Testis (tissue), 2 donors: Measurements from ENCODE around the gene EHHADH.

Experiments used
- CTCF ChIP-seq, 3 experiments: fragments of 450-650 bp in 2 of 3; fragments of 200-600 bp in 1 of 3; sonication (generic) in 1 of 3; IDR thresholded peaks; one replicate each; pipeline ENCODE4 v1.5.1; 2016 to 2019; ENCODE audit warnings: antibody characterized with exemption in 3 of 3, mild to moderate bottlenecking in 2 of 3, moderate library complexity in 1 of 3
- POLR2A ChIP-seq: fragments of 450-650 bp; IDR thresholded peaks from one replicate; pipeline ENCODE4 v1.6.1; 2017; ENCODE audit warnings: antibody characterized with exemption, mild to moderate bottlenecking, moderate library complexity

GRCh38 chr3:185162634-185163033 lies 91.2 kb downstream of the EHHADH start:
- no peak for TF ChIP-seq CTCF (IDR thresholded peaks at IDR 0.05)
- no peak for TF ChIP-seq POLR2A
